ENCODE results near the gene CABYR.

The CABYR gene

GRCh38 chr18:24138789-24139616 is at the start of gene CABYR:
CABYR (plus strand) TSS chr18:24139062; CDS start chr18:24143115, 4,053 bp downstream.
- TF ChIP-seq CTCF (IDR thresholded peaks at IDR 0.05; ENCODE audit: insufficient read depth, low read length, poor library complexity, severe bottlenecking) (no peak), EZH2phosphoT487 (conservative IDR thresholded peaks at IDR 0.05; ENCODE audit: low read length) (no peak)
- H2AFZ ChIP-seq (ENCODE audit: low read depth, low read length, severe bottlenecking): no peak within 1 kb of the TSS
- no peaks in the 10 kb centered on the region for H3K79me2 ChIP-seq (ENCODE audit: insufficient read depth, low read length)
- H3F3A ChIP-seq (ENCODE audit: insufficient read depth): no peaks in the 10 kb centered on the region
- no peaks in the 10 kb centered on the region for H3K27me3 ChIP-seq (ENCODE audit: low read length)
- no peak within 1 kb of the TSS for H3K4me2 ChIP-seq (ENCODE audit: low read depth, low read length, poor library complexity, severe bottlenecking)
- no peaks in the 10 kb centered on the region for H4K20me1 ChIP-seq (ENCODE audit: low read depth, low read length)
- no peak within 1 kb of the TSS for H3K27ac ChIP-seq (ENCODE audit: low read depth, low read length)
- no peaks in the 10 kb centered on the region for H3K9me2 ChIP-seq (replicated peaks; ENCODE audit: insufficient read depth, low read length)
- no peak within 1 kb of the TSS for H3K4me3 ChIP-seq (ENCODE audit: insufficient read depth, low read length, poor library complexity, severe bottlenecking)
- H3K9me3 ChIP-seq (ENCODE audit: insufficient read depth, low read length): no peaks in the 10 kb centered on the region
- H3K9ac ChIP-seq (ENCODE audit: low read length): no peak within 1 kb of the TSS
- H3K36me3 ChIP-seq (ENCODE audit: low read length): no peaks in the 10 kb centered on the region

GRCh38 chr18:24089076-24089475 is 49.8 kb upstream of the CABYR start:
- H3K36me3 ChIP-seq (ENCODE audit: low read length): no peaks in the 10 kb centered on the region

GRCh38 chr18:24089515-24090337 is 49.1 kb upstream of the CABYR start:
- Histone ChIP-seq H3K27ac (ENCODE audit: low read depth, low read length) (no peak overlapping the region), H3K9me2 (replicated peaks; ENCODE audit: insufficient read depth, low read length) (no peaks in the 10 kb centered on the region), H3K36me3 (ENCODE audit: low read length) (no peaks in the 10 kb centered on the region), H4K20me1 (ENCODE audit: low read depth, low read length) (no peaks in the 10 kb centered on the region), H3K9me3 (ENCODE audit: insufficient read depth, low read length) (no peaks in the 10 kb centered on the region), H3F3A (ENCODE audit: insufficient read depth) (no peaks in the 10 kb centered on the region), H3K79me2 (ENCODE audit: insufficient read depth, low read length) (no peaks in the 10 kb centered on the region), H3K9ac (ENCODE audit: low read length) (no peak overlapping the region), H3K4me2 (ENCODE audit: low read depth, low read length, poor library complexity, severe bottlenecking) (no peak overlapping the region), H2AFZ (ENCODE audit: low read depth, low read length, severe bottlenecking) (no peak overlapping the region), H3K27me3 (ENCODE audit: low read length) (no peaks in the 10 kb centered on the region), H3K4me3 (ENCODE audit: insufficient read depth, low read length, poor library complexity, severe bottlenecking) (no peak overlapping the region)
- TF ChIP-seq CTCF (IDR thresholded peaks at IDR 0.05; ENCODE audit: insufficient read depth, low read length, poor library complexity, severe bottlenecking) (no peak), EZH2phosphoT487 (conservative IDR thresholded peaks at IDR 0.05; ENCODE audit: low read length) (no peak)

More at GRCh38 chr18:24089076-24089475, 49.8 kb upstream of the CABYR start:
- no peaks in the 10 kb centered on the region for H3K9me3 ChIP-seq (ENCODE audit: insufficient read depth, low read length)
- H3K4me2 ChIP-seq (ENCODE audit: low read depth, low read length, poor library complexity, severe bottlenecking): no peak overlapping the region
- no peak overlapping the region for H2AFZ ChIP-seq (ENCODE audit: low read depth, low read length, severe bottlenecking)
- H3K9ac ChIP-seq (ENCODE audit: low read length): no peak overlapping the region
- H3K27ac ChIP-seq (ENCODE audit: low read depth, low read length): no peak overlapping the region
- no peaks in the 10 kb centered on the region for H4K20me1 ChIP-seq (ENCODE audit: low read depth, low read length)
- H3K9me2 ChIP-seq (replicated peaks; ENCODE audit: insufficient read depth, low read length): no peaks in the 10 kb centered on the region
- no peaks in the 10 kb centered on the region for H3F3A ChIP-seq (ENCODE audit: insufficient read depth)
- no peaks in the 10 kb centered on the region for H3K27me3 ChIP-seq (ENCODE audit: low read length)
- H3K79me2 ChIP-seq (ENCODE audit: insufficient read depth, low read length): no peaks in the 10 kb centered on the region
- no peak overlapping the region for H3K4me3 ChIP-seq (ENCODE audit: insufficient read depth, low read length, poor library complexity, severe bottlenecking)
- TF ChIP-seq EZH2phosphoT487 (conservative IDR thresholded peaks at IDR 0.05; ENCODE audit: low read length) (no peak), CTCF (IDR thresholded peaks at IDR 0.05; ENCODE audit: insufficient read depth, low read length, poor library complexity, severe bottlenecking) (no peak)

All from SU-DHL-6 (cell line).